Measurements from ENCODE around the gene MGP. TPM values are rescaled to one million over a fixed set of nuclear protein-coding genes. Genes with fewer than 3 reads are reported as not detected.

MGP gene
- total RNA-seq, 1 donor from 2014 or later, result 434 TPM

- DNase-seq (ENCODE audit: low spot score), result no peak
These were observed 17.9 kb upstream of the MGP start for GRCh38 chr12:14903386-14904098.

- DNase-seq (ENCODE audit: low spot score), result peak; percentile 50
These were observed 16.8 kb upstream of the MGP start for GRCh38 chr12:14902465-14902864.

DNA sequence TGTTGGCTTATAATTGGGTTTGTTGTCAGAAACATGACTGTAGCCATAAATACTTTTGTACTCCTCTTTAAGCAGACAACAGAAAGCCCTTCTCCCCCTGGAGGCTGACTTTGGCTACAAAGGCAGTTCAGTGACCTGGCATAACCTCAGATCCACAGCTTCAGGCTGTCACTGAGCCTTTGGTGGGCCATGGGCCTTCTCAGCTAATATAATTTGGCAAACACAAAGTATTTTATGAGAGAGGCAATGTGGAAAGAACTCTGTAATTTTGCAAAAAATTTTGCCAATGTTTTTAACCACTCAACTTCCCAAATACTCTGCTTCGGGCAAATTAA is 15.5 kb upstream of the MGP start:
- DNase-seq (ENCODE audit: low spot score), result no peak

DNA sequence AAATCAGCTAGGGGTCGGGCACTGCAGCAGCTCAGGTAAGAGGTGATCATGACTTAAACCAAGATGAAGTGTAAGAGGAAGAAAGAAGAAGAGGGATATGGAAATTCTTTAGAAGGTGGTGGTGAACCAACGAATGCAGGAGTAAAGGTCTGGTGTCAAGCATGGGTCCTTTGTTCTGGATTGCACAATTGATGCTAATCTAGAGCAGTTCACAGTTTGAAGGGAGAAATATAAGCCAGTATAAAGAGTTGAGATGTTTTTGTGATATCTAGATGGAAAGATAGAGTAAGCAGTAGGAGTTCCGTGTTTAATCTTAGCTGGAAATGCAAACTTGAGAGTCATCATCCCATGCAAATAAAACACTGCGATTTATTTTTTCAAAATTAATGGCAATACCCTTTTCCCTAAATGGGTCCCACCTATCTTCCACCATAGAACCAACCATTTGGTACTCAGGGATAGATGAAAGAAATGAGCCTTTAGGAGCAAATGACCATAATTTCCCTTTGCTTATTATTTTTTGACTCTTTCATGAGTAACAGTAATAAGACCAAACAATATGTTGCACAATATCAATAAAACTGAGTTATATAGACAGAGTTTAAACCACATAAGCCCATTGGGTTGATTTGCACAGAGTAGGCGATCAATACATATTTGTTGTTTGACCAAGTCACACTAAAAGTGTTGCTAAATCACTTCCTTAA is 15.0 kb upstream of the MGP start:
- no peak for DNase-seq (ENCODE audit: low spot score)

DNA sequence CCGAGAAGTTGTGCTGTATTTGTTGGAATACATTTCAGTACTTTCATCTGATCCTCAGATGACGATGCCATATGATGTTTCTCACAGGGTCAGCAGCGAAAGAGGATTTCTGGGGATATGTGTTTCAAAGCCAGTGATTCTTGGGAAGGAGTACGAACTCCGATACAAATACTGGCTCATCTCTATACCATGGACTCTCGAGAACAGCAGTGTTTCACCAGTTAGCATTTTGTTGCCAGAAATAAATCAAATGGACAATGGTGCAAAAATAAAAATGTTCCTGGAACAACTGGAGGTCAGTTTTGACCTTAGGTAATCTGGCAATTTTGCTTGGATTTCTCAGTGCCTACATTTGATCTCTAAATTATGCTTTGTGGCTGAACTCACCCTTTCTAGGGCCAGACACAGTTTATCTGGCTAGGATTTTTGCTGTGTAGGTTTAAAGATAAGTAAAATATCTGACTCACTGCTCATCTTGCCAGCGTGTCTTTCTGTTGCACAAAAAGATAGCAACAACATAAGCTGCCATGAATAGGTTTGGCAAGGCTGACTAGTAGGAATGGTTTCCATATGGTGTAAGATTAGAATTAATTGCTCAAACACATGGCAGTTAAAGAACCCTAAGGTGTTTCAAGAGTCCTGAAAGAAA is 11.0 kb upstream of the MGP start:
- DNase-seq (ENCODE audit: low spot score), result peak; percentile 98

- peak; percentile 82 for DNase-seq (ENCODE audit: low spot score)
These were observed 8.0 kb upstream of the MGP start for GRCh38 chr12:14893506-14894250.

DNA sequence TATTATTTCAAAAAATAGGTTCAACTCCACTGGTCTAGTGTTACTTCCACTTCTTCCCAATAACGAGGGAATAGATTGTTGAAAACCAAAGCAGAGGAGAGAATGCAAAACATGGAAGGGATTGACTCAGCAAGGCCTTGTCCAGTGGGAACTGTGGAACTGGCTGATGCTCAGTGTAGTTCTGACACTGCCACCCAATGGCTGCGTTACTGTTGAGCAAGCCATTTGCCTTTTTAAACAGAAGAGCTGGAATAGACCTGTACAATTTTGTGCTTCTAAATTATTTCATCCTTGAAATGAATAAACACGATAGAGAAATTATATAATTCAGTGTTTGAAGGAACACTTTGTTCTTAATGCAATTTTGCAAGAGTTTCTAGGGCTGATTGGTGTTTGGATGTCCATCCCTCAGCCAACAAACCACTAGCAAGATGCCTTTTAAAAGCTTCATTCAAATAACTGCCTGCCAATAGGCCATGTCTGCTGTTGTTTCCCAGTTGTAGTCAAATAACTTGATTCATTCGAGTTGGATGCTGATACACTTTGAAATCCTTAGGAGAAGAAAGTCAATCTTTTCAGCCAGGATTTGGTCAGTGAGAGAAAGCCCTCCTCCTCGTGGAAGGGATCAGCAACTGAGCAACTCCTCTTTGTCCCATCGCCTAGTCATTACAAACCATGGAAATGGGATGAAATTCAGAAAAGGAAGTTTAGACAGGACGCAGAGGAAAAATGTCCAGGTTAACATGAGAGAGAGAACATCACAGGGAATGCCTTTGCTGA is 7.3 kb upstream of the MGP start:
- DNase-seq (ENCODE audit: low spot score), result peak; percentile 36

DNA sequence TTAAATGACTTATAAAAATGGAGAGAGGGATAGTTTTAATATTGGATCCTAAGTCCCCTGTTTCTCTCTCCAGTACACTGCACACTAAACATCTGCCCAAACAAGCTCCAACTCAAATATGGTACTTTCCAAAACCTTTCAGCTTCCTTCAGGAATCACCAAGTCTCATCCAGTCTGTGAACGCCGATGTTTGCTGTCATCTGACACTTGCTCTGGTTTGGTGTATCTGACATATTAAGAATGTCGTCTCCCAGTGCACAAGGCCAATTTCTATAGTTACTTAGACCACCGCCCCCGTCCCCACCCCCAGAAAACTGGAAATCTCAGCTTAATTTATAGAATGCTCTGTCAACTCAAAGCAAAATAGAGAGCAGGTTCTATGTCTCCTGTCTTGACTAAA is 5.0 kb upstream of the MGP start:
- DNase-seq (ENCODE audit: low spot score), result no peak

- DNase-seq (ENCODE audit: low spot score), result peak; percentile 46
These were observed 617 bp upstream of the MGP start for GRCh38 chr12:14886271-14886670.

DNA sequence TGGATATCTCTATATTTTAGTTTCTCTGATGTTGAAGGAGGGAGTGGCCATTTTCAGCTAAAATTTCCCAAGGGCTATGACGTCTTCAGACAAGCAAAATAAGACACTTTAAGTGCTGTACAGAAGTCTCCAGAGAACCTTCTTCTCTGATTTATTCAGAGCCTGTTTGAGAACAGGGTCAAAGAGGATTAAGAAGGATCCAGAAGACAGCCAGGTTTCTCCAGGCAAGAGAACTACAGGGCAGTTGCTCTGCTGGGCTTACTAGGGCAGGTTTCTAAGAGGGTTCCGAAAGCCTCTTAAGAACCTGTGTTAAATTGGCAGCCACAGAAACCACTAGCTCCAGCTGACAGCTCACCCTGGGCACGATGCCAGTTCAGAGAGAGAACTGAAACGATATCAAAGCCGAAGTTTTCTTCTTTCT is 1.2 kb downstream of the MGP start:
- peak; percentile 97 for DNase-seq (ENCODE audit: low spot score)

DNA sequence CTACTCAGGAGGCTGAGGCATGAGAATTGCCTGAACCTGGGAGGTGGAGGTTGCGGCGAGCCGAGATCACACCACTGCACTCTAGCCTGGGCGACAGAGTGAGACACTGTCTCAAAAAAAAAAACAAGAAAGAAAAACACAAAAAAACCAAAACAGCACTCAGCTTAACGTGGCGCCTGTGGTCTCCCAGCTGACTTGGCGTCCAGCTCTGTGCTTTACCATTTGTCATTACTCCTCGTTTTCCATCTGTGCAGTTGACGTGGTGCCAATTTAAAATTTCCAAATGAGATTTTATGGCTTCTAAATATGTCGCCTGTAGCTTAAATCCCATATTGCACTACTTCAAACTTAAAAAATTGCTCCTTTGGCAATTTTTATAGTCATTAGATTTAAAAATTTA is 2.0 kb downstream of the MGP start:
- peak; percentile 66 for DNase-seq (ENCODE audit: low spot score)

- DNase-seq (ENCODE audit: low spot score), result no peak
These were observed 4.7 kb downstream of the MGP start for GRCh38 chr12:14880890-14881453.

- no peak for DNase-seq (ENCODE audit: low spot score)
These were observed 6.3 kb downstream of the MGP start for GRCh38 chr12:14879222-14879933.

GRCh38 chr12:14878488-14878887 is 7.2 kb downstream of the MGP start:
- DNase-seq (ENCODE audit: low spot score), result no peak

DNA sequence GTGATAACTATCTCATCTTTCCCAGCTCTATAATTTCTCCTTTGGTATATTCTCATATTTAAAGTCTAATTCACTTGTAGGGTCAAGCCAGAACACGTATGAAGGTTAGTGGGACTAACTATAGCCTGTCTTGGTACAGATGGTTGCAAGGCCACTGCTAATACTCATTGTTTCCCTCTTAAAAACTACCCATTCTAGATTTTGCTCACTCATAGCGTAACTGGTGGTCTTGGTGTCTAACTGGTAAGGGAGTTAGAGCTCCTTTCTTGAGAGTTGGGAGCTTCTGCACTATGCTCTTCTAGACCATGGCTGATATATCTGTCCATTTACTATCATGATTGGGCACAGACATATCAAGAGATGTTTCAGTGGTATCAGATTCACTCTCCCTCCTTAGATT is 8.8 kb downstream of the MGP start:
- DNase-seq (ENCODE audit: low spot score), result no peak

DNA sequence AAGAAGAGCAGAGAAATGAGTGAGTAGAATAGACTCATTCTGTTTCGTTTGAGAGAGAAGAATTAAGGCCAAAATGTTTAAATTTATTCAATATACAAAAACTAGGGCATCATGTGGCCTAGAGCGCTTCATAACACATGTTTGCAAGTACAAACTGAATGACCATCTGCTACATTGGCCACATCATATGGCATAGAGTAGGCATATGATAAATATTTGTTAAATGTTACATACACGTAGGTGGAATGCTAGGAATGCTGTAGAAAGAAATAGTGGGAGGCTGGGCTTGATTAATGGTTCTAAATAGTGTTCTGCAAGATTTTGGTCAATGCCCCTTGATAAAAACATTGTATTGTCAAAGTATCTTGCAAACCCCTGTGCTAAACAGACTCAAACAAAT is 10.8 kb downstream of the MGP start:
- DNase-seq (ENCODE audit: low spot score), result no peak

DNA sequence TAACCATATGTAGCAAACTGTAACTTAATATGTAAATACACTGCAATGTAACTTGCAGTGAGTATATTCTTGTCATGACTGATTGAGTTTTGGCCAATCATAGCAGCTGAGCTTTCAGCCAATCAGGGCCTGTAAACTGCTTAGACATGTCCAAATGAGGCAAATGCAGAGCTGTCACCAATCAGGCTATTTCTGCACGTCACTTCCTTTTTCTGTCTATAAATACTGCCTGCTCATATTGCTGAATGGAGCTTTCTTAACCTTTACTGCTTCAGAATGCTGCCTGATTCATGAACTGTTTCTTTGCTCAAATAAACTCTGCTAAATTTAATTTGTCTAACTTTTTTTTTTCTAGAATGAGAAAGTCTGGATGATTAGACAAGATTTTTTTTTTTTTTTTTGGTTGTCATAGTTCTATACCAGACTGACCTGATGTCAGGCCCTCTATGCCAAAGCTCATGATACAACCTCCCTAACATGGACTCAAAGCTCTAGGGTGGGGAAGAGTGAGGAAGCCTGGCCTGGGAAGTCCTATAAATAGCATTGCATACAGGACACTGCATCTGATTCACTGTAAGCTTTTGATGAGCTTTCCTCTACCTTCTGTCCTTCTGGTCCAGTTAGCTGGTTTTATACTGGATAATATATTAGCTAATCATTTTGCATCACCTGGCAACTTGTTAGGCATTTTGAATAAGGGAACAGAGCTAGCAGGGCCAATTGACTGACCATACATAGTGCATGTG is 12.0 kb downstream of the MGP start:
- no peak for DNase-seq (ENCODE audit: low spot score)

DNA sequence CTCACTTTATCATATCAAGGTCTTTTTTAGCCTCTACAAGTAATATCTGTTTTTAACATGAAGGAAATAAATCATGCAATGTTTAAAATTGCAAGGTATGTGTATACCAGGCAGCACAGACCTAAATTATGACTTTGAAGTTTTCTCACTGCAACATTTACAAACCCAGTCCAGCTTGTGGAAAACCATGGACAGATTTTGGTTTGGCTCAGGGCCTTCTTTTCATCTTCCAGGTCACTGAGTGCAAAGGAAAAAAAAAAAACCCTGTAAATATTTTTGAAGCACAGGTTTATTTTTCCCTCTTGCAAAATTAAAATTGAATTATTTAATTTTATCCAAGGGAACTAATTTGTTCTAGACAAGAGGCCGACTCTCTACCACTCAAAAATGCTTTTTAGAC is 13.8 kb downstream of the MGP start:
- DNase-seq (ENCODE audit: low spot score), result no peak

- DNase-seq (ENCODE audit: low spot score), result no peak
These were observed 14.4 kb downstream of the MGP start for GRCh38 chr12:14871247-14871646.

Measured in umbilical cord (tissue), 2 donors.